Caco-2 (cell line): ENCODE results near the gene SSTR3. TPM values are rescaled to one million over a fixed set of nuclear protein-coding genes. Genes with fewer than 3 reads are reported as not detected.

Source experiments
- BruUV-seq: library from RNA; stranded (reverse); fragments of 400-500 nt; replicated peaks from 2 replicates; lab custom pipeline; 2021; lab: Mats Ljungman, UMichigan
- CTCF ChIA-PET: fragments of 300-600 bp; sonication (Branson Sonifier 250); formaldehyde crosslinking; loops from one replicate; lab custom pipeline; 2022; ENCODE audit warnings: antibody characterized with exemption; lab: Charles Lee
- POLR2A ChIA-PET: fragments of 300-600 bp; sonication (Branson Sonifier 250); formaldehyde crosslinking; loops from one replicate; lab custom pipeline; 2022; ENCODE audit warnings: antibody characterized with exemption; lab: Charles Lee
- DNase-seq, 2 experiments: peaks; one replicate each; pipeline versions ENCODE4 v3.0.0 to v3.0.0-alpha.2; 2020 to 2022
- H3K27me3 ChIP-seq: replicated peaks from 2 replicates; pipeline ENCODE4 v1.6.0; 2011; ENCODE audit warnings: low read length; ENCODE audit not compliant: control insufficient read depth, insufficient read depth
- H3K36me3 ChIP-seq: 2 replicates; pipeline ENCODE4 v1.5.1; 2011; ENCODE audit warnings: low read length; ENCODE audit not compliant: control insufficient read depth, insufficient read depth
- H3K4me1 ChIP-seq: fragments of 250-450 bp; sonication (Bioruptor Pico); 2 replicates; pipeline ENCODE4 v1.5.1; 2020; ENCODE audit warnings: mild to moderate bottlenecking
- H3K4me3 ChIP-seq: 2 replicates; pipeline ENCODE4 v1.5.1; 2011; ENCODE audit warnings: low read depth, mild to moderate bottlenecking, control low read depth, low read length
- H3K9me3 ChIP-seq: fragments of 250-450 bp; sonication (Bioruptor Pico); 2 replicates; pipeline ENCODE4 v1.5.1; 2020; ENCODE audit warnings: mild to moderate bottlenecking, moderate library complexity
- H3K27ac Mint-ChIP-seq: one replicate; pipeline ENCODE4 v1.8.0; 2022; ENCODE audit warnings: mixed read lengths; ENCODE audit not compliant: unreplicated experiment
- H3K27me3 Mint-ChIP-seq: one replicate; pipeline ENCODE4 v1.8.0; 2022; ENCODE audit warnings: mixed read lengths; ENCODE audit not compliant: insufficient read depth, unreplicated experiment
- H3K36me3 Mint-ChIP-seq: one replicate; pipeline ENCODE4 v1.8.0; 2022; ENCODE audit warnings: mild to moderate bottlenecking, mixed read lengths; ENCODE audit not compliant: insufficient read depth, unreplicated experiment
- H3K4me1 Mint-ChIP-seq: one replicate; pipeline ENCODE4 v1.8.0; 2022; ENCODE audit warnings: low read depth, mixed read lengths; ENCODE audit not compliant: unreplicated experiment
- H3K4me3 Mint-ChIP-seq: one replicate; pipeline ENCODE4 v1.8.0; 2022; ENCODE audit warnings: mild to moderate bottlenecking, moderate library complexity, mixed read lengths; ENCODE audit not compliant: unreplicated experiment
- H3K9me3 Mint-ChIP-seq: one replicate; pipeline ENCODE4 v1.8.0; 2022; ENCODE audit warnings: mixed read lengths; ENCODE audit not compliant: unreplicated experiment
- CTCF ChIP-seq, 2 experiments: fragments of 200-600 bp in 1 of 2; IDR thresholded peaks; 1 replicate in 1 of 2; 2 replicates in 1 of 2; pipeline versions ENCODE4 v1.5.1 to v1.8.0; 2011 to 2022; ENCODE audit warnings: antibody characterized with exemption in 1 of 2, control low read depth in 1 of 2, inconsistent platforms in 1 of 2, low read depth in 1 of 2, low read length in 1 of 2, mild to moderate bottlenecking in 1 of 2, moderate library complexity in 1 of 2; ENCODE audit not compliant: insufficient read depth in 1 of 2, severe bottlenecking in 1 of 2, unreplicated experiment in 1 of 2
- intact Hi-C: fragments of 100-400 bp; cut with micrococcal nuclease; formaldehyde crosslinking; loops from one replicate; pipeline ENCODE4 v1.10.0; 2022; ENCODE audit not compliant: unreplicated experiment
- total RNA-seq: library from RNA; stranded (reverse); gene quantifications from 2 replicates; pipeline ENCODE4 v1.2.3, GENCODE V29; 2022

SSTR3 gene
- total RNA-seq, 1 experiment from 2014 or later, result not detected

- no peaks in the 10 kb centered on the region for H3K36me3 Mint-ChIP-seq
- H3K27me3 Mint-ChIP-seq, result peaks cover 4% of the 10 kb centered on the region
- no peak for TF ChIP-seq CTCF (IDR thresholded peaks at IDR 0.05; ENCODE audit: insufficient read depth in 1 of 2, low read depth in 1 of 2, low read length in 1 of 2, severe bottlenecking in 1 of 2, unreplicated experiment in 1 of 2)
- H3K9me3 ChIP-seq, result no peaks in the 10 kb centered on the region
- H3K4me1 ChIP-seq, result no peaks in the 10 kb centered on the region
- DNase-seq, result no peak
- ChIA-PET POLR2A (no interaction called here), CTCF (no interaction called here)
- H3K4me1 Mint-ChIP-seq, result no peaks in the 10 kb centered on the region
- H3K27ac Mint-ChIP-seq, result no peak overlapping the region
- no peak overlapping the region for H3K4me3 ChIP-seq
- intact Hi-C loops, result no loop called here
- no peaks in the 10 kb centered on the region; the same call in 1 of the 2 replicates for H3K27me3 ChIP-seq
- no peak overlapping the region for H3K4me3 Mint-ChIP-seq
- H3K36me3 ChIP-seq, result no peaks in the 10 kb centered on the region
- H3K9me3 Mint-ChIP-seq, result no peaks in the 10 kb centered on the region
- BruUV-seq, result no TSS peak
Measured at GRCh38 chr22:37241351-37242142, 29.3 kb upstream of the SSTR3 start.

- no peaks in the 10 kb centered on the region for H3K36me3 Mint-ChIP-seq
- H3K27ac Mint-ChIP-seq, result no peak overlapping the region
- POLR2A ChIA-PET, result no interaction called here
- CTCF ChIA-PET, result no interaction called here
- H3K4me1 Mint-ChIP-seq, result no peaks in the 10 kb centered on the region
- H3K27me3 Mint-ChIP-seq, result peaks cover 4% of the 10 kb centered on the region
- DNase-seq, result no peak
- Histone ChIP-seq H3K27me3 (no peaks in the 10 kb centered on the region; the same call in 1 of the 2 replicates), H3K9me3 (no peaks in the 10 kb centered on the region), H3K36me3 (no peaks in the 10 kb centered on the region), H3K4me3 (no peak overlapping the region), H3K4me1 (no peaks in the 10 kb centered on the region)
- H3K4me3 Mint-ChIP-seq, result no peak overlapping the region
- H3K9me3 Mint-ChIP-seq, result no peaks in the 10 kb centered on the region
- no TSS peak for BruUV-seq
- no peak for TF ChIP-seq CTCF (IDR thresholded peaks at IDR 0.05; ENCODE audit: insufficient read depth in 1 of 2, low read depth in 1 of 2, low read length in 1 of 2, severe bottlenecking in 1 of 2, unreplicated experiment in 1 of 2)
- intact Hi-C loops, result no loop called here
Measured at GRCh38 chr22:37240941-37241320, 28.7 kb upstream of the SSTR3 start.

- Mint-ChIP-seq H3K9me3 (no peaks in the 10 kb centered on the region), H3K27me3 (peaks cover 4% of the 10 kb centered on the region), H3K36me3 (no peaks in the 10 kb centered on the region), H3K4me1 (no peaks in the 10 kb centered on the region), H3K4me3 (no peak overlapping the region), H3K27ac (no peak overlapping the region)
- H3K4me1 ChIP-seq, result no peaks in the 10 kb centered on the region
- TF ChIP-seq CTCF (IDR thresholded peaks at IDR 0.05; ENCODE audit: insufficient read depth in 1 of 2, low read depth in 1 of 2, low read length in 1 of 2, severe bottlenecking in 1 of 2, unreplicated experiment in 1 of 2), result no peak
- ChIA-PET POLR2A (no interaction called here), CTCF (no interaction called here)
- no peaks in the 10 kb centered on the region; the same call in 1 of the 2 replicates for H3K27me3 ChIP-seq
- intact Hi-C loops, result no loop called here
- no peaks in the 10 kb centered on the region for H3K36me3 ChIP-seq
- no peak overlapping the region for H3K4me3 ChIP-seq
- no TSS peak for BruUV-seq
- DNase-seq, result peak in 1 of 2 experiments; percentile 14
- H3K9me3 ChIP-seq, result no peaks in the 10 kb centered on the region
Measured at GRCh38 chr22:37240240-37240940, 28.1 kb upstream of the SSTR3 start.
